ENCODE data around the gene RNF157. TPM values are rescaled to one million over a fixed set of nuclear protein-coding genes. Genes with fewer than 3 reads are reported as not detected.

RNF157 gene
- total and polyA plus RNA-seq, 2 of the 13 experiments (the other 11 are each of a cell fraction or from before 2014, with no cell fraction given) = 0.44 to 1.5 TPM

DNA sequence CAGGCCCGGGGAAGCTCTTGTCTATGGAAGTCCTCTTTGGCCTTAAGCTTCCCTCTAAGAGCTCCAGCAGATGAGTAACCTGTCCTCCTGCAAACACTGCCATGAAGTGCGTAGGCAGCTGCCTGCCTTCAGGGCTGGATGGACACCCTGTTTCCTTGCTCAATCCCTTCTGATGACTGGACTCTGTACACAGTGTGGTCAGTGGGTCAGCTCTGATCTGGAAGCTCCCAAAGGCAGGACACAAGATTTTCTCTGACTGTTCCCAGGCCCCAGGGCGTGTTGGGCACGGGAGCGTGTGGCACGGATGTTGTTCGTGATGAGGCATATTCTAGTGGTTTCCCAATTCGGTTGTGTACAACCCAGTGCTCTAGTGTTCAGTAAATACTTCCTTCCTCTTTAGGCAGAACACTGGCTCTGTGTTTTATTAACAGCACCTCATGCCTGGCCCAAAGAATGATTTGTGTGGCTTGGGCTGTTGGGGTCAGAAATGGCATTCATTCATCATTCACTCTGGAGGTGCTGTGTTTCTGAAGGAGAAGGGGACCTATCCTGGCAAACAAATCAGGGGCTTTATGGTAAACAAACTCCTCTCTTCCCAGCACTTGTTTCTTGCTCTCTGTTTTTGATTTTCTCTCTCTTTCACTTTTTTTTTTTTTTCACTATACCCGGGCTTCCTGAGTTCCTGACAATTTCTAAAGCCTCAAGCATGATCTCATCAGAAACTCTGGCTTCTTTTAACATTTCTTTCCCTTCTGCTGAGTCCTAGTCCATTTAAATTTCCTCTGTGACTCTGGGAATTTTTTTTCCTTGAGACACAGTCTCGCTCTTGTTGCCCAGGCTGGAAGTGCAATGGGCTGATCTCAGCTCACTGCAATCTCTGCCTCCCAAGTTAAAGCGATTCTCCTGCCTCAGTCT is 12.0 kb upstream of the RNF157 start (continued):
- TF ChIP-seq FOXA3 (CRISPR knock-in tag; IDR thresholded peaks at IDR 0.05) (peak; percentile 96), SAP130 (CRISPR knock-in tag; IDR thresholded peaks at IDR 0.05; ENCODE audit: low read depth) (peak; percentile 93), ZNF577 (CRISPR knock-in tag; IDR thresholded peaks at IDR 0.05; ENCODE audit: borderline replicate concordance, low read depth) (no peak), NFIC (IDR thresholded peaks at IDR 0.05; ENCODE audit: low read length) (peak; percentile 58; the same call in 1 of the 2 replicates), KMT2B (CRISPR knock-in tag; IDR thresholded peaks at IDR 0.05) (0 out of 2 replicates have a peak, but pooled peaks have one; percentile 47), SNAI1 (CRISPR knock-in tag; IDR thresholded peaks at IDR 0.05; ENCODE audit: borderline replicate concordance) (no peak), ZNF143 (CRISPR knock-in tag; IDR thresholded peaks at IDR 0.05) (no peak), ZNF12 (CRISPR knock-in tag; IDR thresholded peaks at IDR 0.05) (peak; percentile 80; the same call in 1 of the 2 replicates), BCL6 (CRISPR knock-in tag; IDR thresholded peaks at IDR 0.05) (peak; percentile 76), ZNF446 (CRISPR knock-in tag; IDR thresholded peaks at IDR 0.05) (no peak), PRPF4 (IDR thresholded peaks at IDR 0.05; ENCODE audit: low read depth, low read length, poor library complexity, severe bottlenecking) (no peak), ZNF678 (CRISPR knock-in tag; IDR thresholded peaks at IDR 0.05) (no peak), KLF12 (CRISPR knock-in tag; IDR thresholded peaks at IDR 0.05; ENCODE audit: borderline replicate concordance) (no peak), ARHGAP35 (CRISPR knock-in tag; IDR thresholded peaks at IDR 0.05; ENCODE audit: borderline replicate concordance) (0 out of 2 replicates have a peak, but pooled peaks have one; percentile 31), ZNF747 (CRISPR knock-in tag; IDR thresholded peaks at IDR 0.05; ENCODE audit: borderline replicate concordance) (no peak), GATAD1 (CRISPR knock-in tag; IDR thresholded peaks at IDR 0.05) (peak; percentile 81), SP2 (CRISPR knock-in tag; IDR thresholded peaks at IDR 0.05) (no peak), HOXA3 (CRISPR knock-in tag; IDR thresholded peaks at IDR 0.05) (peak; percentile 85), ZNF337 (CRISPR knock-in tag; IDR thresholded peaks at IDR 0.05; ENCODE audit: borderline replicate concordance, low read depth) (no peak), ZFP1 (CRISPR knock-in tag; IDR thresholded peaks at IDR 0.05) (peak; percentile 57), KAT8 (CRISPR knock-in tag; IDR thresholded peaks at IDR 0.05) (peak; percentile 68; the same call in 1 of the 2 replicates)
- TF ChIP-seq, protein P1, sequence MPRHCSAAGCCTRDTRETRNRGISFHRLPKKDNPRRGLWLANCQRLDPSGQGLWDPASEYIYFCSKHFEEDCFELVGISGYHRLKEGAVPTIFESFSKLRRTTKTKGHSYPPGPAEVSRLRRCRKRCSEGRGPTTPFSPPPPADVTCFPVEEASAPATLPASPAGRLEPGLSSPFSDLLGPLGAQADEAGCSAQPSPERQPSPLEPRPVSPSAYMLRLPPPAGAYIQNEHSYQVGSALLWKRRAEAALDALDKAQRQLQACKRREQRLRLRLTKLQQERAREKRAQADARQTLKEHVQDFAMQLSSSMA (CRISPR knock-in tag; IDR thresholded peaks at IDR 0.05) = peak; percentile 93
- TF ChIP-seq, protein P2, sequence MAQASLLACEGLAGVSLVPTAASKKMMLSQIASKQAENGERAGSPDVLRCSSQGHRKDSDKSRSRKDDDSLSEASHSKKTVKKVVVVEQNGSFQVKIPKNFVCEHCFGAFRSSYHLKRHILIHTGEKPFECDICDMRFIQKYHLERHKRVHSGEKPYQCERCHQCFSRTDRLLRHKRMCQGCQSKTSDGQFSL (CRISPR knock-in tag; IDR thresholded peaks at IDR 0.05) = no peak
- TF ChIP-seq, protein P3, sequence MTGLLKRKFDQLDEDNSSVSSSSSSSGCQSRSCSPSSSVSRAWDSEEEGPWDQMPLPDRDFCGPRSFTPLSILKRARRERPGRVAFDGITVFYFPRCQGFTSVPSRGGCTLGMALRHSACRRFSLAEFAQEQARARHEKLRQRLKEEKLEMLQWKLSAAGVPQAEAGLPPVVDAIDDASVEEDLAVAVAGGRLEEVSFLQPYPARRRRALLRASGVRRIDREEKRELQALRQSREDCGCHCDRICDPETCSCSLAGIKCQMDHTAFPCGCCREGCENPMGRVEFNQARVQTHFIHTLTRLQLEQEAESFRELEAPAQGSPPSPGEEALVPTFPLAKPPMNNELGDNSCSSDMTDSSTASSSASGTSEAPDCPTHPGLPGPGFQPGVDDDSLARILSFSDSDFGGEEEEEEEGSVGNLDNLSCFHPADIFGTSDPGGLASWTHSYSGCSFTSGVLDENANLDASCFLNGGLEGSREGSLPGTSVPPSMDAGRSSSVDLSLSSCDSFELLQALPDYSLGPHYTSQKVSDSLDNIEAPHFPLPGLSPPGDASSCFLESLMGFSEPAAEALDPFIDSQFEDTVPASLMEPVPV (CRISPR knock-in tag; IDR thresholded peaks at IDR 0.05) = no peak
- TF ChIP-seq, protein P4, sequence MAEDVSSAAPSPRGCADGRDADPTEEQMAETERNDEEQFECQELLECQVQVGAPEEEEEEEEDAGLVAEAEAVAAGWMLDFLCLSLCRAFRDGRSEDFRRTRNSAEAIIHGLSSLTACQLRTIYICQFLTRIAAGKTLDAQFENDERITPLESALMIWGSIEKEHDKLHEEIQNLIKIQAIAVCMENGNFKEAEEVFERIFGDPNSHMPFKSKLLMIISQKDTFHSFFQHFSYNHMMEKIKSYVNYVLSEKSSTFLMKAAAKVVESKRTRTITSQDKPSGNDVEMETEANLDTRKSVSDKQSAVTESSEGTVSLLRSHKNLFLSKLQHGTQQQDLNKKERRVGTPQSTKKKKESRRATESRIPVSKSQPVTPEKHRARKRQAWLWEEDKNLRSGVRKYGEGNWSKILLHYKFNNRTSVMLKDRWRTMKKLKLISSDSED (CRISPR knock-in tag; IDR thresholded peaks at IDR 0.05) = no peak
- TF ChIP-seq, protein P5, sequence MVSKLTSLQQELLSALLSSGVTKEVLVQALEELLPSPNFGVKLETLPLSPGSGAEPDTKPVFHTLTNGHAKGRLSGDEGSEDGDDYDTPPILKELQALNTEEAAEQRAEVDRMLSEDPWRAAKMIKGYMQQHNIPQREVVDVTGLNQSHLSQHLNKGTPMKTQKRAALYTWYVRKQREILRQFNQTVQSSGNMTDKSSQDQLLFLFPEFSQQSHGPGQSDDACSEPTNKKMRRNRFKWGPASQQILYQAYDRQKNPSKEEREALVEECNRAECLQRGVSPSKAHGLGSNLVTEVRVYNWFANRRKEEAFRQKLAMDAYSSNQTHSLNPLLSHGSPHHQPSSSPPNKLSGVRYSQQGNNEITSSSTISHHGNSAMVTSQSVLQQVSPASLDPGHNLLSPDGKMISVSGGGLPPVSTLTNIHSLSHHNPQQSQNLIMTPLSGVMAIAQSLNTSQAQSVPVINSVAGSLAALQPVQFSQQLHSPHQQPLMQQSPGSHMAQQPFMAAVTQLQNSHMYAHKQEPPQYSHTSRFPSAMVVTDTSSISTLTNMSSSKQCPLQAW (CRISPR knock-in tag; IDR thresholded peaks at IDR 0.05) = peak; percentile 81
